NT2/D1 (cell line): ENCODE data around the gene CNOT9.

Experiments
- YY1 ChIP-seq: IDR thresholded peaks from 2 replicates; pipeline ENCODE4 v1.6.1; 2011; ENCODE audit not compliant: insufficient read length, insufficient read depth
- ZNF274 ChIP-seq: IDR thresholded peaks from 2 replicates; pipeline ENCODE4 v1.6.1; 2011; ENCODE audit warnings: mild to moderate bottlenecking, low read depth, low read length

DNA sequence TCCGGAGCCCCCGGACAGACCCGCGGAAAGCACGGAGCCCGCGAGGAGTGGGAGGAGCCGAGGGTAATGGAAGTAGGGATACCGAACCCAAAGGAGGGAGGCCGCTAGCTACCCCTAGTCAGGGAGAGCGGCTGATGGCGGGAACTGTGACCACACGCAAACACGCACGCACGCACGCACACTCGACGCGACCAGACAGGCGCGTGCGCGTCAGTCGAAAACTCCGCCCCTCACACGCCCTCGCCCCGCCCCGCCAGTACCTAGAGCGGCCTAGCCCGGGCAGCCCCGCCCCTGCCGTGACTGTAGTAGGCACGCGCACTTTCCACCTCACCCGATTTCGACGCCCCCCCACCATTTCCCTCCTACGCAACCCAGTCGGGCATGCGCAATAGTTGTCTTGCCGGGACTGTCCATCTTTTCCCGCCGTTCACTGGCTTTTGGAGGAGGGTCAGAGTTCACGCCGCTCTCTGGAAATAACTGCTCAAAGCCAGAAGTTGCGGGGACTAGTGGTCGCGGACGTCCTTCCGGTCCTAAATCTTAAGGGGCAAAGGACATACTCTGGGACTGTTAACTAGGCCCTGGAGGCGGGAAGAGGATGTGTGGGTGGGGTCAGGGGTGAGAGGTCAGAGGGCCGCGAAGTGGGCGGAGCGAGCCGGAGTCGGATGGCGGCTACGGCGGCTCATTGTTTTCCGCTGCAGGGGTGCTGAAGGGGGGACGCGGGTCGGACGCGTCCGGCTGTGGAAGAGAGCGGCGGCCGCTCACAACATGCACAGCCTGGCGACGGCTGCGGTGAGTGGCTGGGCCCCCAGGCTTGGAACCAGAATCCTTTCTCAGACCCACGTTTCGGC is at the start of gene CNOT9, which contains the start of gene USP37:
- TF ChIP-seq ZNF274 (no peak), YY1 (peak; percentile 61)
